KBM-7 (cell line): ENCODE measurements around the gene USP5.
"Not testable (repeated sequence)": the region's sequence is repeated elsewhere in the genome, so short reads cannot be mapped to it uniquely, and the experiment has no call there.

Experiments used
- DNase-seq: peaks from one replicate; pipeline ENCODE4 v3.0.0-alpha.2; 2015
- in situ Hi-C: fragments of 300-500 bp; cut with MboI; formaldehyde crosslinking; loops from 2 replicates; pipeline ENCODE4 v1.14.3; 2020; ENCODE audit warnings: low sequenced_read_pairs, low pct_unique_long_range_greater_than_20kb, mixed read lengths

The USP5 gene

GRCh38 chr12:6873094-6874014 lies 21.4 kb downstream of the USP5 start, which contains the start of gene SPSB2:
TSS of gene SPSB2 (minus strand) at chr12:6873303. CDS start at chr12:6872901, 402 bp downstream.
- in situ Hi-C loops = no loop called here
- peak; percentile 96 for DNase-seq

GRCh38 chr12:6874015-6874368 lies 22.0 kb downstream of the USP5 start:
- not testable (repeated sequence) for DNase-seq

GRCh38 chr12:6879824-6880223 lies 27.9 kb downstream of the USP5 start:
- DNase-seq, in situ Hi-C loops: not testable (repeated sequence)

More at GRCh38 chr12:6874015-6874368, 22.0 kb downstream of the USP5 start:
- in situ Hi-C loops = not testable (repeated sequence)

GRCh38 chr12:6883252-6883651 lies 31.3 kb downstream of the USP5 start:
- no peak for DNase-seq
- in situ Hi-C loops = no loop called here

- DNase-seq = no peak
- in situ Hi-C loops = no loop called here
Measured at GRCh38 chr12:6883683-6884082, 31.7 kb downstream of the USP5 start.

GRCh38 chr12:6884539-6884938 lies 32.6 kb downstream of the USP5 start:
- no peak for DNase-seq
- in situ Hi-C loops = no loop called here

GRCh38 chr12:6886206-6886999 lies 34.5 kb downstream of the USP5 start:
- DNase-seq, in situ Hi-C loops: not testable (repeated sequence)

- DNase-seq = no peak
- in situ Hi-C loops = no loop called here
Measured at GRCh38 chr12:6887460-6887859, 35.5 kb downstream of the USP5 start.

- no peak for DNase-seq
Measured at GRCh38 chr12:6888360-6888759, 36.4 kb downstream of the USP5 start.

GRCh38 chr12:6888794-6889193 lies 36.8 kb downstream of the USP5 start:
- in situ Hi-C loops, DNase-seq: not testable (repeated sequence)

More at GRCh38 chr12:6888360-6888759, 36.4 kb downstream of the USP5 start:
- in situ Hi-C loops = no loop called here

GRCh38 chr12:6889775-6890573 lies 38.0 kb downstream of the USP5 start:
- DNase-seq, in situ Hi-C loops: not testable (repeated sequence)

- DNase-seq = peak; percentile 99
- in situ Hi-C loops = no loop called here
Measured at GRCh38 chr12:6890789-6891645, 39.1 kb downstream of the USP5 start.

GRCh38 chr12:6891646-6892001 lies 39.7 kb downstream of the USP5 start:
- no peak for DNase-seq
- in situ Hi-C loops = no loop called here

- in situ Hi-C loops, DNase-seq: not testable (repeated sequence)
Measured at GRCh38 chr12:6892683-6893082, 40.7 kb downstream of the USP5 start.

GRCh38 chr12:6894321-6894720 lies 42.4 kb downstream of the USP5 start:
- in situ Hi-C loops = no loop called here
- no peak for DNase-seq

- DNase-seq = no peak
- in situ Hi-C loops = no loop called here
Measured at GRCh38 chr12:6896846-6897435, 45.0 kb downstream of the USP5 start.

- in situ Hi-C loops = no loop called here
Measured at GRCh38 chr12:6899427-6899826, 47.5 kb downstream of the USP5 start.

More at GRCh38 chr12:6899427-6899826, 47.5 kb downstream of the USP5 start:
- no peak for DNase-seq
